HG03432 (cell line): ENCODE measurements around the gene GIMAP8.
"Not testable (repeated sequence)": the region's sequence is repeated elsewhere in the genome, so short reads cannot be mapped to it uniquely, and the experiment has no call there.

ENCODE experiments used
- ATAC-seq: cut with Tn5 transposase; IDR thresholded peaks from one replicate; pipeline ENCODE4 v1.9.1; 2021; ENCODE audit warnings: mild to moderate bottlenecking, moderate library complexity; ENCODE audit not compliant: unreplicated experiment

GIMAP8 gene

DNA sequence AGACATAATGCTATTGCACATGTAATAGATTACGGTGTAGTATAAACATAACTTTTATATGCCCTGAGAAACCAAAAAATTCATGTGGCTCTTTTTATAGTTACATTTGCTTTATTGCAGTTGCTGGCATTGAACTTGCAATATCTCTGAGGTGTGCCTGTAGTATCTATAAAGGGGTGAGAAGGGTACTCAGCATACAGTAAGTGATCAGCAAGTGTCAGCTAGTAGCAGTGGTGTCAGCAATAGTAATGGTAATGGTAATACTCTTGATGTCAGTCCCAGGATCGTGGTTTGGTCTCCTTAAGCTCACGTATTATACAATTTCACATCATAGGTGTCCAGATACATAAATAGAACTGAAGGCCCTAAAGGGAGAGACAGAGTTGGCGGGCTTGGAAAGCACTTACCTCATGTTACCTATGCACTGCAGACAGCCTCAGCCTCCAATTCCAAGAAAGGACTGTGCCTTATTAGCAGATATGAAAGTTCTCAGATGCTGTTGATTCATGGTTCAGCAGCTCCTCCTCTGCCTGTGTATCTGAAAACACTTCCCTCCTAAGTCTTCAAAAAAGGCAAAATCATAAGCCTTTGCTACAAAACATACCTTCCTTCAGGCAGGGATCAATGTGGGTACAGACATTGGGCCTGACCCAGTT, 57.6 kb downstream of the GIMAP8 start:
- no peak for ATAC-seq

DNA sequence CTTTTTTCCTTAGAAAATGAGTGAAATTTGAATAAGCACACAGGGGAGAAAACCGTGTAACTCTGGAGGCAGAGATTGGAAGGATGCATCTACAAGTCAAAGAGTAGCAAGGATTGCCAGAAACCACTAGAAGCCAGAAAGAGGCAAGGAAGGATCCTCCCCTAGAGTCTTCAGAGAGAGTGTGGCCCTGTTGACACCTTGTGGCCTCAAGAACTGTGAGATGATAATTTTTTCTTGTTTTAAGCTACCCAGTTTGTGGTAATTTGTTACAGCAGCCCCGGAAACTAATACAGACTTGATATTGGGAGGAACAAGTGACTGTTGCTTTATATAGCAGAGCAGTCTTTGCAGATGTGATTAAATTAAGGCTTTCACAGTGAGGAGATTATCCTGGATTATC, 60.6 kb downstream of the GIMAP8 start:
- ATAC-seq = no peak

DNA sequence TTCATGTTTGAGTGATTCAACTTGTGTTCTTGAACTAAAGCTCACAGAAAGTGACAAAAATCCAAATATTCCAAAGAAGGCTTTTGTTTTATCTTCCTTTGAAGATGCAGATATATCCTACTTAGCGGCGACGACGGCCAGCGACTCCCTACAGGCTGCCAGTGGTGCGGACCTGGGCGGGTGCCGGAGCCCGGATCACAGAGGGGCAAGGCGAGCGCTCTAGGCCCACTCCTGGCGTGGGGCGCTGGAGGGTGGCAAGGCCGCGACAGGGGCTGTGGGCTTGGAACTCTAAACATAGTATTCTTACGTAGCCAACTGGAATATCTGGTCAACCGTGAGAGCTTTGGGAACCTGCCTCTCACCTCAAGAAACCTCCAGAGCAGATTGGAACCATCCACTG, 63.3 kb downstream of the GIMAP8 start:
- ATAC-seq = no peak

DNA sequence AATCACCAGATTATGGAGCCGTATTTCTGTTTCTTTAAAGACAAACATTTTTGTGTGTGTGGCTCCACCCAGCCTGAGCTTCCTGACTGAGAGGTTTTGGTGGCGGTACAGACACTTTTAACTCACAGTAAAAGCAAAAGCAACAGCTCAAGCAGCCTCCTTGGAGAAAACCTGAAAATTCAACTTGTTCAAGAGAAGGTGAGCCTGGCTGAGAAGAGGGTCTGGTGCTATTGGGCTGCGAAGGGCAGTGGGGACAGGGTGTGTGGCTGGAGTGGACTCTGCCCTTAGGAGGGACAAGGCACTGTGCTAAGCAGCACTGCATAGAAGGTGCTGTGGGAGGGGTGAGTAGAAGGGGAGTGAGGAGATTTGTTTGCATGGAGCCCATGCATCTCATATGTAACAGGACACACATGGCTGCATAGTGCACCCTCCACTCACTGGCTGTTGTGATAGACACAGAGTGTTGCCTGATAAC, 64.4 kb downstream of the GIMAP8 start, which contains the start of gene GIMAP7:
TSS of gene GIMAP7 (plus strand) at position 125 of the 475 bp plus-strand sequence. CDS start 5,103 bp downstream, outside the sequence.
- peak; percentile 58 for ATAC-seq

DNA sequence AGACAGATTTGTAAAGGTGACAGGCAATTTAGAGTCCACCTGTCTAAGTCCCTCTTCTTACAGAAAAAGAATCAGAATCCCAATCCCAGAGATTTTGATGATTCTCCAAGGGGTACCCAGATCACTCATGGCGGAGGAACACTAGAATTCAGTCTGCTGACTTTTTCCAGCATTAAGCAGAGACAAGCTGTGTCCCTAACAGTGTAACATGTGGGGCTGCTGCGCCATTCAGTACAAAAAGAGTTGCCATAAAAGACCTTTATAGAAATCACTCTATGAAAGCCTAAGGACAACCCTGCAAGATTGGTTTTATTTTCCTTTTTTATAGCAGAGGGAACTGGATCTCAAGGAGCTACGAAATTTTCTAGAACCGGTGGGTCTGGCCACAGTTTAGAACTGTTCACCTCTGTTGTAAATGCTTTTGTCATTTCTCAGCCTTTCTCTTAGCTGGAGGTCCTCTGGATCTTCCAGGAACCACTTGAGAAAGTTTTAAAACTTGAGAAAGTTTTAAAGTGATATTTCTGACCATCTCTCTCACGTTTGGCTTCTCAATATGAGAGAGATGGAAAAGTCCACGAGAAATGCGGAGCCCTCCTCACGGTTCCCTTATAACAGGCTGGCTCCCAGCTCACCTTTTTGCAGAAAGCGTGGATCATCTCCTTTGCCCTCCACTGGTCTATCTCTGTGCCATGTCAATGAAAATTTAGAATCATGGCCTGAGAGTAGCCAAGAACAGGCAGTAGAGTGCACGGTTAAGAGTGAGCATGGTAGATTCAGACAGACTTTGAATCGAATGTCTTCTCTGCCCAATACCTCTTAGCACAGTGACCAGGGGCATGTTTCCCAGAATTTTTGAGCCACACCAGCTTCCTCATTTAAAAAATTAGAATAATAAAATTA, 65.1 kb downstream of the GIMAP8 start:
- peak; percentile 31 for ATAC-seq

DNA sequence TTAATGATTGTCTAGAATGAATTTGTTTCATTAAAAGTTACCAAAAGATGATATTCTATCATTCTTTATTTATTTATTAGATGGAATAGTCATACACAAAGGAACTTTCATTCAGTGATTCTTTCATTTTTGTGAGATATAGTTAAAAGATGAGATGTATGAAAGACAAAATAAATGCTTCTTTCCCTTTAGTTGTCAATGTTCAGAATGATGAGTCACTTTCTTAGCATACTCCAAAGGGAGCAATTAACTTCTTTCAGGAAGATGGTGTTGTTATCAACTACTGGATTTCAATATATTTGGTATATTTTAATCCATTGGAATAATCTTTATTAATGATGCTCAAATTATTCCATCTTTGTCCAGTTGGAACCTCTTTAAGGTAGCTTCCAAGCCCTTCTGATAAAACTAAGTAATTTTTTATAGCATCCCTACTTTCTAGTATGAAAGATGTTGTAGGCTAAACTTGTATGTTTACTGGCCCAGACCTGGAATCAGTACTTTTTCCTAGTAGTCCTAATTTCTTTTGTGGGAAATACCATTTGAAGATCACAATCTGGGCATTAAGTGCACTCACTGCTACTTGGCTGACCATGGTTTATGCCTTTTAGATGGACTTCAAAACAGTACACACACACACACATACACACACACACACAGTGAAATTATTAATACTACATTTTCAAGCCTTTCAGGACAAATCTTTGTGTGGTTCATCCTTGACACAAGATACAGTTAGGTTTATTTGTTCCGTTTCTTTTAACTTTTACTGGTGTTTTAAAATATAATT, 66.7 kb downstream of the GIMAP8 start:
- ATAC-seq = no peak

DNA sequence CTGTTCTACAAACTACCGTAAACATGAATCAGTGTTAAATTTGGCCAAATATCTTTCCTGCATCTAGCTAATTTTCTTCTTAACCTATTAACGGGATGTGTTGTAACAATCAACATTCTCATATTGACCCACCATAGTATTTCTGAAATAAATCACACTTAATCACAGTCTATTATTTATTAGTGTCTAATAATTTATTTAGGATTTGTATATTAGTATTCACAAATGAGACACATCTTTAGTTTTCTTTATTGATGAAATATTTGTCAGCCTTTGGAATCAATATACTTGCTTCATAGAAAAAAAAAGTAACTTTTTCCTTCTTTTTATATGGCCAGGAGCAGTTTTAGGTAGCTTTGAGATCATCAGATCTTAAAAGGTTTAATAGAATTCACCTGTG, 68.9 kb downstream of the GIMAP8 start:
- ATAC-seq = no peak

DNA sequence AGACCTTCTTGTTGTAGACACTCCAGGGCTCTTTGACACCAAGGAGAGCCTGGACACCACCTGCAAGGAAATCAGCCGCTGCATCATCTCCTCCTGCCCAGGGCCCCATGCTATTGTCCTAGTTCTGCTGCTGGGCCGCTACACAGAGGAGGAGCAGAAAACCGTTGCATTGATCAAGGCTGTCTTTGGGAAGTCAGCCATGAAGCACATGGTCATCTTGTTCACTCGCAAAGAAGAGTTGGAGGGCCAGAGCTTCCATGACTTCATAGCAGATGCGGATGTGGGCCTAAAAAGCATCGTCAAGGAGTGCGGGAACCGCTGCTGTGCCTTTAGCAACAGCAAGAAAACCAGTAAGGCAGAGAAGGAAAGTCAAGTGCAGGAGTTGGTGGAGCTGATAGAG, 69.7 kb downstream of the GIMAP8 start:
- ATAC-seq = no peak

DNA sequence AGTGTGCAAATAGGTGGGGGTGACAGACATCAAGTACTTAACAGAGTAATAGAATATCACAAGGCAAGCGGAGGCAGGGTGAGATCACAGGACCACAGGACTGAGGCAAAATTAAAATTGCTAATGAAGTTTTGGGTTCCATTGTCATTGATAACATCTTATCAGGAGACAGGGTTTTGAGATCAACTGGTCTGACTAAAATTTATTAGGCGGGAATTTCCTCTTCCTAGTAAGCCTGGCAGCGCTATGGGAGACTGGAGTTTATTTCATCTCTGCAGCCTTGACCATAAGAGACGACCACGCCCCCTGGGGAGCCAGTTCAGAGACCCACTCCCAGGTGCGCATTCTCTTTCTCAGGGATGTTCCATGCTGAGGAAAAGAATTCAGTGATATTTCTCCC, 72.5 kb downstream of the GIMAP8 start:
- ATAC-seq = not testable (repeated sequence)

DNA sequence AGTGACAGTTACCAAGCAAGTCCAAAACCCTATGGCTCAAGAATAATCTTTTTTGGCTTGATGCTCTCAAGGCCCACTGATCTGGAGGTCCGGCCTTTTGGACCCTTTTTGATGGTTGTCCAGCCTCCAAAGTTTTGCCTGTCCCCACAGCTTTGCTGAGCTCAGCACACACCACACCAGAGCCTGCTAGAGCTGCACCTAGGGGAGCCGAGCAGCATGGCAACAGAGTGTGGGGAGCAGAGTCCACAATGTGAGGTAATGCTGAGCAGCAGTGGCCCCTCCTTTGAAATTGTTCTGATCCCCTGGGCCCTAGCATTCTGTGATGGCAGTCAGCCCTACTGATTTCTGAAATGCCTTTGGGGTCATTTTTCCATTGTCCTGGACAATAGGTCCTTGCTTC, 73.6 kb downstream of the GIMAP8 start:
- no peak for ATAC-seq
